Osteocyte (in vitro differentiated cells): Measurements from ENCODE around the gene ZMYND11. TPM values are rescaled to one million over a fixed set of nuclear protein-coding genes. Genes with fewer than 3 reads are reported as not detected.
"Not testable (repeated sequence)": the region's sequence is repeated elsewhere in the genome, so short reads cannot be mapped to it uniquely, and the experiment has no call there.

Source experiments
- DNase-seq: peaks from one replicate; pipeline ENCODE4 v3.0.0; 2021; ENCODE audit warnings: mixed read lengths; ENCODE audit not compliant: unreplicated experiment; ENCODE audit errors: extremely low spot score
- H3K27ac Mint-ChIP-seq: one replicate; pipeline ENCODE4 v1.8.0; 2021; ENCODE audit warnings: mild to moderate bottlenecking, mixed read lengths; ENCODE audit not compliant: unreplicated experiment
- H3K27me3 Mint-ChIP-seq: one replicate; pipeline ENCODE4 v1.8.0; 2021; ENCODE audit warnings: mixed read lengths; ENCODE audit not compliant: unreplicated experiment
- H3K36me3 Mint-ChIP-seq: one replicate; pipeline ENCODE4 v1.8.0; 2021; ENCODE audit warnings: mixed read lengths; ENCODE audit not compliant: unreplicated experiment
- H3K4me1 Mint-ChIP-seq: one replicate; pipeline ENCODE4 v1.8.0; 2021; ENCODE audit warnings: mixed read lengths; ENCODE audit not compliant: unreplicated experiment
- H3K4me3 Mint-ChIP-seq: one replicate; pipeline ENCODE4 v1.8.0; 2021; ENCODE audit warnings: mild to moderate bottlenecking, moderate library complexity, mixed read lengths; ENCODE audit not compliant: unreplicated experiment
- H3K9me3 Mint-ChIP-seq: one replicate; pipeline ENCODE4 v1.8.0; 2021; ENCODE audit warnings: mixed read lengths; ENCODE audit not compliant: unreplicated experiment
- total RNA-seq: library from RNA; stranded (reverse); gene quantifications from 2 replicates; pipeline ENCODE4 v1.2.1, GENCODE V29; 2021
- TF ChIP-seq, protein P1 (sequence below): fragments of 200-600 bp; sonication (generic); IDR thresholded peaks from 2 replicates; pipeline ENCODE4 v1.5.0; 2021; ENCODE audit warnings: antibody characterized with exemption, mild to moderate bottlenecking, moderate library complexity

Gene ZMYND11
- total RNA-seq, 1 donor from 2014 or later = 87.8 TPM

DNA sequence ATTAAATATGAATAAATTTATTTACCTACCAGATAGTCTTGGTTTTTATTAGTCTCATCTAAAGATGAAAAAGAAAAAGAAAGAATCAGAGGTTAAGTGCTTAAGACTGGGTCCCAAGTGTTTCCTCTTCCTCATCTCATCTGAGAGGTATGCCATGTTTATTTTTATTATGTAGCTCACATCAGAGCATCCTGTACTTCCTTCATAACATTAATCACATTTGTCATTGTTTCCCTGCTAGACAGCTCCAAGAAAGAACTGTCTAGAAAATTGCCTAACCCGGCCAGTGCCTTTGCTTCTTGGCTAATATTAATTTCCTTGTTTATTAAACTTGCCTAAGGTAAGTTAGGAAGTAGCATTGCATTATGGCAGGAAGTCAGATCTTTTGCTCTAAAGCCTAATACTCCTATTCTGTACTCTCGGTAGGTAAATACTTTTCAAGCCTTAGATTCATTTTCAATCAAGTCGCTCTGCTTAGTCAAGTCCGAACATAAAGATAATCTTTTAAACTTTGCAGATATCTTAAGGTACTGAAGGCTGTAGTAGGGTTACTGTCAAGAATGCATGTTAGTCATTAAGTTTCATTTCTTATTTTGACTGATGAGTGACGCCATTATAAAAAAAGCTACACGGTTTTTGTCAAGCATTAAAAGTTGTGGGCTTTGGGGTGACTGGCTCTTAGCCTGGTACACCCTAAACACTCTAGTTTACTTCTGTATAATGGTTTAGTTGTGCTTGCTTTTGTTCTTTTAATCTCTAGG is 47.4 kb downstream of the ZMYND11 start:
- Mint-ChIP-seq H3K9me3 (peaks cover 14% of the 10 kb centered on the region), H3K27ac (no peak overlapping the region), H3K4me3 (no peak overlapping the region), H3K27me3 (no peaks in the 10 kb centered on the region), H3K36me3 (peaks cover 36% of the 10 kb centered on the region), H3K4me1 (peaks cover 17% of the 10 kb centered on the region)
- DNase-seq = no peak
- TF ChIP-seq, protein P1, sequence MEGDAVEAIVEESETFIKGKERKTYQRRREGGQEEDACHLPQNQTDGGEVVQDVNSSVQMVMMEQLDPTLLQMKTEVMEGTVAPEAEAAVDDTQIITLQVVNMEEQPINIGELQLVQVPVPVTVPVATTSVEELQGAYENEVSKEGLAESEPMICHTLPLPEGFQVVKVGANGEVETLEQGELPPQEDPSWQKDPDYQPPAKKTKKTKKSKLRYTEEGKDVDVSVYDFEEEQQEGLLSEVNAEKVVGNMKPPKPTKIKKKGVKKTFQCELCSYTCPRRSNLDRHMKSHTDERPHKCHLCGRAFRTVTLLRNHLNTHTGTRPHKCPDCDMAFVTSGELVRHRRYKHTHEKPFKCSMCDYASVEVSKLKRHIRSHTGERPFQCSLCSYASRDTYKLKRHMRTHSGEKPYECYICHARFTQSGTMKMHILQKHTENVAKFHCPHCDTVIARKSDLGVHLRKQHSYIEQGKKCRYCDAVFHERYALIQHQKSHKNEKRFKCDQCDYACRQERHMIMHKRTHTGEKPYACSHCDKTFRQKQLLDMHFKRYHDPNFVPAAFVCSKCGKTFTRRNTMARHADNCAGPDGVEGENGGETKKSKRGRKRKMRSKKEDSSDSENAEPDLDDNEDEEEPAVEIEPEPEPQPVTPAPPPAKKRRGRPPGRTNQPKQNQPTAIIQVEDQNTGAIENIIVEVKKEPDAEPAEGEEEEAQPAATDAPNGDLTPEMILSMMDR = no peak

DNA sequence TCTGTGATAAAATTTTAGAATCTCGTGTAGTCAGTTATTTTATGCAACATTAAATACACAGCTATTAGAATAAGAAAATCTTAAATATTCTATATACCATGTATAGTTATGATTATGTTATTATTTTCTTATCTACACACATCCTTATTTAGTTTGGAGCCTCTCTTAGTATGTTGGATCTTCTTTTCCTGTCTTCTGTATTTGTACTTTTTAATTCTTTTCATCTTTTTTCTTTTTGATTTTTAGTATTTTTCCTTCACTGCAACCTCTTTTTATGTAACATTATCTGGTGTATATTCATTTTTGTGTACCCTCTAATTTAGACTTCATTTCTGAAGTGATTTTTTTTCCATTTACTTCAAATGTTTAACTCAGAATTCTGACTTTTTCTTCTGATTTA is 48.9 kb downstream of the ZMYND11 start:
- H3K4me1 Mint-ChIP-seq = peaks cover 26% of the 10 kb centered on the region
- peaks cover 43% of the 10 kb centered on the region for H3K36me3 Mint-ChIP-seq
- H3K27ac Mint-ChIP-seq = no peak overlapping the region
- peaks cover 14% of the 10 kb centered on the region for H3K9me3 Mint-ChIP-seq
- no peaks in the 10 kb centered on the region for H3K27me3 Mint-ChIP-seq
- no peak for DNase-seq
- TF ChIP-seq, protein P1 = no peak
- H3K4me3 Mint-ChIP-seq = no peak overlapping the region

- H3K4me1 Mint-ChIP-seq = peaks cover 26% of the 10 kb centered on the region
- no peaks in the 10 kb centered on the region for H3K27me3 Mint-ChIP-seq
- TF ChIP-seq, protein P1 = no peak
- peaks cover 42% of the 10 kb centered on the region for H3K36me3 Mint-ChIP-seq
- no peak overlapping the region for H3K4me3 Mint-ChIP-seq
- peaks cover 14% of the 10 kb centered on the region for H3K9me3 Mint-ChIP-seq
- no peak overlapping the region for H3K27ac Mint-ChIP-seq
- DNase-seq = no peak
These were observed 49.7 kb downstream of the ZMYND11 start for GRCh38 chr10:184911-185310.

DNA sequence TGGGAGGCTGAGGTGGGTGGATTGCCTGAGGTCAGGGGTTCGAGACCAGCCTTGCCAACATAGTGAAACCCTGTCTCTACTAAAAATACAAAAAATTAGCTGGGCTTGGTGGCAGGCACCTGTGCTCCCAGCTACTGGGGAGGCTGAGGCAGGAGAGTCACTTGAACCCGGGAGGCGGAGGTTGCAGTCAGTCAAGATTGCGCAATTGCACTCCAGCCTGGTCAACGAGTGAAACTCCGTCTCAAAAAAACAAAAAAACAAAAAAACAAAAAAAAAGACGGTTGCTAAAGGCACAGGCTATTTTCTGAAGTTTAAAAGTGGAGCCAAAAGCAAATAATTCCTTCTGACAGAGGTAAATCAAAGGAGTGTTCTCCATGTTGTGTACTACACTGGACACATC is 50.3 kb downstream of the ZMYND11 start:
- H3K27me3 Mint-ChIP-seq, H3K27ac Mint-ChIP-seq, DNase-seq, H3K4me3 Mint-ChIP-seq: not testable (repeated sequence)
- Mint-ChIP-seq H3K4me1 (peaks cover 26% of the 10 kb centered on the region), H3K9me3 (peaks cover 14% of the 10 kb centered on the region), H3K36me3 (peaks cover 46% of the 10 kb centered on the region)

- TF ChIP-seq, protein P1 = no peak
- H3K27ac Mint-ChIP-seq = peak overlapping the region; percentile 31
- H3K4me3 Mint-ChIP-seq = no peak overlapping the region
- peaks cover 14% of the 10 kb centered on the region for H3K9me3 Mint-ChIP-seq
- H3K36me3 Mint-ChIP-seq = peaks cover 44% of the 10 kb centered on the region
- no peaks in the 10 kb centered on the region for H3K27me3 Mint-ChIP-seq
- H3K4me1 Mint-ChIP-seq = peaks cover 28% of the 10 kb centered on the region
- DNase-seq = no peak
These were observed 51.7 kb downstream of the ZMYND11 start for GRCh38 chr10:186911-187310.
